GM23248 (cell line): ENCODE data around the gene GABPB2.

Experiments
- EZH2 ChIP-seq: fragments of 200-600 bp; sonication (generic); IDR thresholded peaks from 2 replicates; pipeline ENCODE4 v1.6.1; 2018; ENCODE audit warnings: antibody characterized with exemption, mild to moderate bottlenecking; ENCODE audit not compliant: insufficient read depth, poor library complexity, severe bottlenecking
- EZH2phosphoT487 ChIP-seq: fragments of 200-600 bp; sonication (generic); IDR thresholded peaks from 2 replicates; pipeline ENCODE4 v1.6.1; 2018; ENCODE audit warnings: antibody characterized with exemption, moderate library complexity, mild to moderate bottlenecking, low read depth; ENCODE audit not compliant: insufficient read depth

- TF ChIP-seq EZH2 (no peak), EZH2phosphoT487 (no peak)
These were observed 94.7 kb downstream of the GABPB2 start for GRCh38 chr1:151165281-151165737.
